OCI-LY1 (cell line): Measurements from ENCODE around the gene PPP1R1C.

Experiments
- EZH2 ChIP-seq: fragments of 200-600 bp; sonication (generic), shearing (Covaris generic); IDR thresholded peaks from 2 replicates; pipeline ENCODE4 v1.8.0; 2017; ENCODE audit warnings: borderline replicate concordance, mixed run types, mild to moderate bottlenecking, antibody characterized with exemption, low read length, moderate library complexity, mixed read lengths
- TF ChIP-seq, protein P1 (sequence below): fragments of 200-600 bp; sonication (generic), shearing (Covaris generic); IDR thresholded peaks from 2 replicates; pipeline ENCODE4 v1.5.1; 2017; ENCODE audit warnings: mild to moderate bottlenecking, antibody characterized with exemption, low read length, moderate library complexity, mixed read lengths

DNA sequence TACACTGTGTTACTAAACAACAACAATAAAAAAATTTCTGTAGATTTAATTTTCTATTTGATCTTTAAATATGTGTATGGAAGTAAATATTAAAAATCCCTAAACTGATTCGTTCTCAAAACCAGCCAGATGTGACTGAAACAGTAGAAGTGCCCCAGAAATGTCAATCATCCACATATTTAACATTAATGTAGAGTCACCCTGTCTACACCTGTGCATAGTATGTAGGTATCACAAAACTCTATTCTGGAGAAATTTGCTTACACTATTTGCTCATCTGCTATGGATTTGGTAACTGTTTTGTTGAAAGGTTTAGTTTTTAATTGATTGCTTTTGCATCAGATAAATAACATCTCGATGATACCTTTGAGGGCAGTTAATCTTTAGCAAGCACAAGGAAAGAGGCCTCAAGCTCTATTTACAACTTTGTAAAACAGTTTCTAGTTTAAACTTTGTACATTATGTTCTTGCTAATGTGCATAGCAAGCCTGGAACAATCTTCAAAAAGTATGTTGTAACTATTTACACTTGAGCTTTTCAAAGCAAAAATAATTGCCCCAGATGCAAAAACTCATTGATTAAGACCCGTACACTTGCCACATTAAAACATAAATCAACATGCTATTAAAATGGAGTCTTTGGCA, 76.8 kb downstream of the PPP1R1C start:
- TF ChIP-seq, protein P1, sequence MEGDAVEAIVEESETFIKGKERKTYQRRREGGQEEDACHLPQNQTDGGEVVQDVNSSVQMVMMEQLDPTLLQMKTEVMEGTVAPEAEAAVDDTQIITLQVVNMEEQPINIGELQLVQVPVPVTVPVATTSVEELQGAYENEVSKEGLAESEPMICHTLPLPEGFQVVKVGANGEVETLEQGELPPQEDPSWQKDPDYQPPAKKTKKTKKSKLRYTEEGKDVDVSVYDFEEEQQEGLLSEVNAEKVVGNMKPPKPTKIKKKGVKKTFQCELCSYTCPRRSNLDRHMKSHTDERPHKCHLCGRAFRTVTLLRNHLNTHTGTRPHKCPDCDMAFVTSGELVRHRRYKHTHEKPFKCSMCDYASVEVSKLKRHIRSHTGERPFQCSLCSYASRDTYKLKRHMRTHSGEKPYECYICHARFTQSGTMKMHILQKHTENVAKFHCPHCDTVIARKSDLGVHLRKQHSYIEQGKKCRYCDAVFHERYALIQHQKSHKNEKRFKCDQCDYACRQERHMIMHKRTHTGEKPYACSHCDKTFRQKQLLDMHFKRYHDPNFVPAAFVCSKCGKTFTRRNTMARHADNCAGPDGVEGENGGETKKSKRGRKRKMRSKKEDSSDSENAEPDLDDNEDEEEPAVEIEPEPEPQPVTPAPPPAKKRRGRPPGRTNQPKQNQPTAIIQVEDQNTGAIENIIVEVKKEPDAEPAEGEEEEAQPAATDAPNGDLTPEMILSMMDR: no peak
- no peak for TF ChIP-seq EZH2
